HG02870 (cell line): ENCODE measurements around the gene CAMK1D.

Experiments
- ATAC-seq: cut with Tn5 transposase; IDR thresholded peaks from one replicate; pipeline ENCODE4 v1.9.1; 2021; ENCODE audit warnings: mild to moderate bottlenecking, moderate library complexity; ENCODE audit not compliant: unreplicated experiment

The CAMK1D gene

DNA sequence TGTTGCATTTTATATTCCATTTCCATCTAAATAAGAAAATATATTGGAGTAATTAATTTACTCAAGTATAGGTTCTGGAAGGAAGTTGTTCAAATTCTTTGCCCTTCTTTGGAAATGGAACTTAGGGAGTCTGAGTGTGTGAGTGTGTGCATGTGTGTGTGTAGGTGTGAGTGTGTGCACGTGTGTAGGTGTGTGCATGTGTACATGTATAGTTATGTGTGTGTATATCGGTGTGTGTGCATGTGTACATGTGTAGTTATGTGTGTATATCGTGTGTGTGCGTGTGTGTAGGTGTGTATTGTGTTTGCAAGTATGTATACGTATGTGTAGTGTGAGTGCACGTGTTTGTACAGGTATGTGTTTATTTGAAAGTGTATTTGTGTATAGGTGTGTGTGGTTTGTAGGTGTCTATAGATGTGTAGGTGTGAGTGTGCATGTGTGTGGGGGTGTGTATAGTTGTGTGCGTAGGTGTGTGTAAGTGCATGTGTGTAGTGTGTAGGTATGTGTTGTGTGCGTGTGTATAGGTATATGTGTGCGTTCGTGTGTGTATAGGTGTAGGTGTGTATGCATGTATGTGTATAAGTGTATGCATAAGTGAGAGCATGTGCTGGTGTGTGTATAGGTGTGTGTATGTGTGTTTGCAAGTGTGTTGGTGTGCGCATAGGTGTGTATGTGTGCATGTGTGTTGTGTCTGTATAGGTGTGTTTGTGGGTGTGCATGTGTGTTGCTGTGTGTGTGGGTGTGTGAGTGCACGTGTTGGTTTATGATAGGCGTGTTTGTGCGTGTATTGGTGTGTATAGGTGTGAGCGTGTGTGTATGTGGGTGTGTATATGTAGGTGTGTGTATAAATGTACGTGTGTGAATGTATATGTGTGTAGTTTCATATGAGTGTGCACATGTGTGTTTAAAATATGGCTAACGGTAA, 266.2 kb downstream of the CAMK1D start:
- ATAC-seq, result no peak

DNA sequence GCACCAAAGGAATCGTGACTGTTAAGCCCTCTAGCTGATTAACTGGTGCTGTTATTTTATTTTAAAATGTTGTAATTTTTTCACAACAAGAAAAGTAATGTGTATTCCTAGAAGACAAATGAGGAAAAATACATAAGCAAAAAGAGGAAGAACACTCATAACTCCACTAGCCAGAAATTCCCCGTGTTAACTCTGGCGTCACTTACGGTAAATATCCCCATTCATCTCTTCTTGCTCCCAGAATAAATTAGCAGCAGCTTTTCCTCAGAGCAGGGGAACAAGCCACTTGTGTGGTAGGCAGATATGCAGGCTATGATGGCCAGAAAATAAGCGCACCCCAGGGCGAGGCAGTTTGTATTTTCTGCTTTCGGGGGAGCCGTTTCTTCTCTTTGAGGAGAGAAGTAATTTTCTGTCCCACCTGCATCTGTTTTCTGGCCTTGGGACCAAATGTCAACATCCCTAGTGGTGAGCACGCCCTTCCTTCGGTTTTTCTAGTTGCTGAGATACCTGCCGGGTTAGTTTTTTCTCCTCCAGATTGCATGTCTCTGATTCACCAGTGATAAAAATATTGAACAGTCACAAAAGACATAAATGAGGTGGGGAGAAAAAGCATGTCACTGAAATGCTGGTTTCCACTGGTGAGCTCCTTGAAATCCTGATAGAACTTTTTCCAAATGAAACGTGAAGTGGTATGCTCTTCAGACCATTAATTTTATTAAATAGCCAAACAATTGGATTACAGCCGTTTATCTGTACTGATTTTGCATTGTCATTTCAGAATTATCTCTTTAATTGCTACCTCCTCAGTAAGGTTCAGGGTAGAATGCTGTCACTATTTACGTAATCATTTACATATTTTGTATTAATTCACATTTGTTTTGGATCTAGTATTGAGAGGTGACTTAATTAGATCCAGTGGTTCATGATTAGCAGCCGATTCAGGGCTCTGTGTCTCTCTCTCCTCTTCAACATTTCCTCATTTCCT, 268.1 kb downstream of the CAMK1D start:
- no peak for ATAC-seq

DNA sequence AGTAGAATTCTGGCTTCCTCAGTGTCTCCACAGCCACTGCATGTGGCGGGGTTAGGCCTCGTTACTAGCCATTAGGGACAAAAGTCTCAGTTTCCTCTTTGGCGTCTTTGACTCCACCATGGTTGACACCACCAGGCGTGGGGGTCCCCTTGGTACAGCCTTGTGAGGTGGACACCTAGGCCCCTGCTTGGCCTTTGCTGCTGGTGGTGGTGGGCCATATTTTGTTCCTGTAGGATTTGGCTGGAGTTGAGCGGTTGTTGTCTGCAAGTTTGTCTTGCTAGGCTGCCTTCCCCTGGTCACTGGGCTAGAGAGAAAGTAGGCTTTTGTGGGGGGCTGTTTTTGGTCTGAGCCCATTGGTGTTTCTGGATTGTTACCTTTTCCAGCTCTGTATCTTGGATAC, 272.7 kb downstream of the CAMK1D start:
- no peak for ATAC-seq

DNA sequence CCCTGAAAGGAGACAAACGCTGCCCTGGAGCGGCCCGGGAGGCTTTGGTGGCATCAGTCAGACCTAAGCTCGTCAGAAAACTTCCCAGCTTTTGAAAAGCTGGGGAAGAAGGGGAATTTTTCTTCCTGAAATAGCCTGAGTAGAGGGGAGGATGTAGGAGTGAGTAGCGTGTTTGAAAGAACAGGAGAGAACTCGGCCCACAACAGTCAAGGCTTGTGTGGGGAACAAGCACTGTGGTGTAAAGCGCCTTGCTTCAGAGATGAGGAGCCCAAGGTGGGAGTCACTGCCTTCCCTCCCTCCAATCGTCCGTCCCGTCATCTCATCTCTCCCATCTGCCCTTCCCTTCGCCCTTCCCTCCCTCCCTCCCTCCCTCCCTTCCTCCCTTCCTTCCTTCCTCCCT, 273.3 kb downstream of the CAMK1D start:
- no peak for ATAC-seq

DNA sequence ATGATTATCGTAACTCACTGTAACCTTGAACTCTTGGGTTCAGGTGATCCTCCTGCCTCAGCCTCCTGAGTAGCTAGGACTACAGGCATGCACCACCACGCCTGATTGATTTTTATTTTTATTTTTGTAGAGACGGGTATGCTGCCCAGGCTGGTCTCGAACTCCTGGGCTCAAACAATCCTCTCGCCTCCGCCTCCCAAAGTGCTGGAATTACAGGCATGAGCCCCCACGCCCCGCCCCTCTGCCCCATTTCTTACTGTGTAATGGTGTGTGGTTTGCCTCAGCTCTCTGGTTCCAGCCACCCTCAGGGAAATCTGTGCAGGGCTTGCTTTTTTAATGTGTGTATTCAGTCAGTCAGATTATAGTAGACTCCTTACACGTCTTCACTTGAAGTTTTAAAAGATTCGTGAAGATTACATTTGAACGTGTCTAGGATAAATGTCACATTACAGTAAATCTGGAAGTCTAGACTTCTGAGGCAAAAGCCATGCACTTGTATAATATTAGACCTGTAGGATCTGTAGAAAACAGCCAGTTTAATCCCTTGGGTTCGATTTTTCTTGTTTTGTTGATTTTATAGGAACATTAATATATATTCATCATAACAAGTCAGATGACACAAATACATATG, 276.2 kb downstream of the CAMK1D start:
- ATAC-seq, result no peak

DNA sequence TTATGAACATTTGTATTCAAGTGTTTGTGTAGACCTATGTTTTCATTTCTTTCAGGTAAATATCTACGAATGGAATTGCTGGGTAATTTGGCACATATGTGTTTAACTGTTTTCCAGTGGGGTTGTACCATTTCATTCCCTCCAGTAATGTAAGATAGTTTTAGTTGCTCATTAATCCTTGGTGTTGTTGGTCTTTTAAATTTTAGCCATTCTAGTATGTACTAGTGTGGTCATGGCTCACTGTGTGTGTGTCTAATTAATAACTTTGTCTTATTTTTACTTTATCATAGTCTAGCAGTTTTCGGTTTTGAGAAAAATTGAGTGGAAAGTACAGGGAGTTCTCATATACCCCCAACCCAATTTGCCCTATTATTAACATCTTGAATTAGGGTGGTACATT, 278.8 kb downstream of the CAMK1D start:
- no peak for ATAC-seq

DNA sequence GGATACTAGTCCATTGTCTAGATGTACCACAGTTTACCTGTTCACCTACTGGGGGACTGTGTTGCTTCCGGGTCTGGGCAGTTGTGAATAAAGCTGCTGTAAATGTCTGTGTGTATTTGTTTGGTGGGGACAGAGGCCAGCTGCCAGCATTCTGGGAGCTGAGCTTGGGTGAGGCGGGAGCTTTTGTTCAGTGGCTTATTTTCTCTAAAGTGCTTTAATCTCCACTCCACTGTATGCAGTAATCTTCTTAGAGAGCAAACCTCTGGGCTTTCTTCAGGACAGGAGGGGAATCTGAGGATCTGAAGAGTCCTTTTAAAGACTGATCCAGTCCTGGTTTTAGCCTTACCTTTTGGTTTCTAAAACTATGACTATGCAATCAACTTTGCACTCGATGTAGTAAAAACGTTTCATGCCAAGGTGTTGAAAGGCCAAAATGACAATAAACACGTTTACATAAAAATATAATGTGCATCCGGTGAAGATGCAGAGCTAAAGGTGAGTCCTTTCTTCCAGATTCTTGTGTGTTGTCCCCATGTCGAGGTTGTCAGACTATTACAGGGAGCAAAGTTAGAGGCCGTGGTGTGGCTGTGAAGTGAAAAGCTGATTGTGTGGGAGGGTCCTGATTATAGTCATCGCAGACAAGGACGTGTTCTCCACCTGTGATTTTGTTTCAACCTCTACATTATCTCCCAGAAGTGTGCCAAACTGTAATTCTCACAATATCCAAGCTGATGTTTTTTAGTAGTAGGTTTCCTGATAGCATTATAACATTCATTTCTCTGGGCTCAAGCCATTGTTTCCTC, 279.8 kb downstream of the CAMK1D start:
- ATAC-seq, result no peak

DNA sequence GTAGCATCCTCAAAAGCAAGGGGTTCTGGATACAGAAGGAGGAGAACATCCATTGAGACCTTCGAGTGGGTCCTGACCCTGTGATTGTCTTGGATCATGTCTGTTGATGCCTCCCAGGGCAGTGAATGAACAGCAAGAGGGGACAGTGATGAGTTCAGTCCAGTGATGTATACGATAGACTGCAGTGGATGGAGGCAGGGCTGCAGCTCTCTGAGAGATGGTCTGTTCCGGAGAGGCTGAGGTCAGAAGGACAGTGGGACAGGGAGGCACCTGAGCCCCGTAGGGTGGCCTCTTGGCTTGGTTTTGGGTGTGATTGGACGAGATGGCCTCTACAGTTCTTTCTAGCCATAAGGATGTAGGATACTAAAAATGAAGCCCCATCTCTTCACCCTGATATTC, 280.4 kb downstream of the CAMK1D start:
- ATAC-seq, result no peak

DNA sequence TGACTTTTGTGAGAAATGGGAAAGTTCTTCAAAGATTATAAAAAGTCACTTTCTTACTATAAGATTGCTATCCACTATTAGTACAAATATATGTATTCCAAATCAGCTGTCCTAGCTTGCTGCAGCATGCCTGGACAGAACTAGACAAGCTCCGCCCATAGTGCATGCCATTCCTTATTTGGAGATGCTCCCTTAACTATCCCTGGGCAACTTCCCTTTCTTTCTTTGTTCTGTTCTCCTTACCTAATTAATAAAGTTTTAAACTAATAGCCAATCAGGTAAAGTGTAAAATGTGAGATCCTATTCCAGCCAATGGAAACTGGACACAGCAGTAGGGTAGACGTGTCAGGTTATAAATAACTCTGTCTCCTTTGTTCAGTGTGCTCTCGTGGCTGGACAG, 281.9 kb downstream of the CAMK1D start:
- no peak for ATAC-seq

DNA sequence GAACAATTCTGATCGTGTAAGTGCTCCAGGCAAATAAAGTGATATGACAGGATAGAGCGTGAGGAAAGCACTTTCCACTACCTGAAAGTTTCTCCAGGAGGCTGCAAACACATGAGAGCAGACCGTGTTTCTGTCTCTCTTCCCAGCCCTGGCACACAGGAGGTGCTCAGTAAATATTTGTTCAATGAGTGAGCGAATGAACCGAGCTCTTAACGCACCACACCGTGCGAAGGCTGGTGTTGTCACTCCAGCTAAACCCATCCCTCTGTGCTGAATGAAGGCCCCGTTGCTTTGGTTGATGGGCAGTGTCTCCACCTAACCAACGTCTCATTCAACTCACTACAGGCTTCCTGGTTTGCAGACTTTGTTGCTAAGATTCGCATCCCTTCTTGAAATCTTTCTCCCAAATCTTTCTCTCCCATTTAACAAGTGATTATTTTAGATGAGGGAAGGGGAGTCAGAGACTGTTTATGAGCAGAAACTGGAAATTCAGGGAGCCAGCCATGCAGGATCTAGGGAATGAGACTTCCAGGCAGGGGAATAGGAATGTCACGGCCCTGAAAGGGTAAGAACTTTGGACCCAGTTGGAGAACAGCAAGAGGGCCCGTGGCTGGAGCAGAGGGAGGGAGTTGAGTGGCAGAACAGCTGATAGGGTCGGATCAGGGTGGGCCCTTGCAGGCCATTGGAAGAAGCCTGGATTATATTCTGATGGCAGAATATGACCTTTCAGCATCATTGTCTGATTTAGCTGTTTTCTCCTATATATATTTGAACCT, 282.6 kb downstream of the CAMK1D start:
- ATAC-seq, result no peak

DNA sequence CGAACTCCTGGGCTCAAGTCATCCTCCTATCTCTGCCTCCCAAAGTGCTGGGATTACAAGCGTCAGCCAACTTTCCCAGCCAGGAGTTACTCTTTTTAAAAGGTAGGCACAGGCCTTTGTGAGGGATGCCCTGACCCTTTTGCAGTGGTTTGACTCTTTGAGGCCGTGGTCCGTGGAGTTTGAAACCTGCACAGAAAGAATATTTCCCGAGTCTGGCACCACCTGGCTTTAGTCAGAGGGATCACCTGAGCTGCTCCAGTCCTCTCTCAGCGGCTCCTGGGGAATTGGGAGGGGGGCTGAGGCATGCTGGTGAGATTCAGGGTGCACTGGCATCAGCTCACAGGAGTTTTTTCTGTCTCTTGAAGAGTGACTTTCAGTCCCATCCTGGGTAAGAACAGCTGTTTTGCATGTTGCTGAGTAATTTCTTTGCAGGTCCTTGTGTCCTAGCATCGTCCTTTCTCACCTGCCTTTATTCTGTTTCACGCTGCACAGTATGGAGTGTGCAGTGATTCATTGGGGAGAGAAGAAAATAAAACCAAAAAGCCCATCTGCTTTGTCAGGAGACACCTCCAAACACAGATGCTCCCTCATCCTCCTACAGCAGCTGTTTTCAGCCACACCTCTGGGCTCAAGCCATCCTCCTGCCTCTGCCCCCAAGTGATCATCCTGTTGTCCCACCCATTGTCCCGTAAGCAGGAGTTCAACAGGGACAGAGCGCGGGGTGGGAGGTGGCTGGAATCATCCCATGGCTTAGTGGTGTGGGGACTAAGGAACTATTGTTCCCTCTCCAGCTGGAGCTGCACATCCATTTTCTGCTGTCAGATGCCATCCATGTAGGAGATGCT, 284.7 kb downstream of the CAMK1D start:
- ATAC-seq, result peak; percentile 50

DNA sequence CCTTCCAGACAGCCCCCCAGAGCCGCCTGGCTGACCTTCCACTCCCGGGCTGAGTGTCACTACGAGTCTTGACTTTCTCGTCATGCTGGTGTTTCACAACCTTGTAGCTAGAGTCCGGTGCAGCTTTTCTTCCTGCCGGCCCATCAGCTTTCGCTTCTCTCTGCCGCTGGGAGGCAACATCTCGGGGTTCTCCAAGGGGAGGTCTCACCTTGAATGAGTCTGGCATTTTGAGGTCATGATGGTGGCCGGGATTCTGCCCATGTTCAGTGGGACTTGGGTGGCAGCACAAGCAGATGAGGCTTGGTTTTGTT, 285.2 kb downstream of the CAMK1D start:
- ATAC-seq, result no peak

DNA sequence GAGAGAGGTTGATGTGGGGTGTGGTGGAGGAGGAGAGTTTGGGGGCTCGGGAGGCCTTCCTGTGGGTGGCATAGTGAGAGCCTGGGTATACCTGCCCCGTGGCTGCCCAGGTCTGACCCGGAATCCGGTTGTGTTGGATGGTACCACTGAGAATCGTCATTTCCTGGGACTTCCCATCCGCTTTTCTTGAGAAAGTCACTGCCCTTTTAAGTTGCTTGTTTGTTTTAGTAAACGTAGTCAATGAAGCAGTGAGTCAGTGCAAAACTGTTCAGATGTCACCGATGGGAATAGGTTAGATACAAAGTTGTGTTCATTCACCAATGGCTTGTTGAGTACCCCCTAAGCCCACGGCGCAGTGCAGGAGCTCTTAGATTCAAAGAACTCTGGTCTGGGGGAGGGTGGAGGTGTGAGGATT, 285.8 kb downstream of the CAMK1D start:
- ATAC-seq, result no peak

DNA sequence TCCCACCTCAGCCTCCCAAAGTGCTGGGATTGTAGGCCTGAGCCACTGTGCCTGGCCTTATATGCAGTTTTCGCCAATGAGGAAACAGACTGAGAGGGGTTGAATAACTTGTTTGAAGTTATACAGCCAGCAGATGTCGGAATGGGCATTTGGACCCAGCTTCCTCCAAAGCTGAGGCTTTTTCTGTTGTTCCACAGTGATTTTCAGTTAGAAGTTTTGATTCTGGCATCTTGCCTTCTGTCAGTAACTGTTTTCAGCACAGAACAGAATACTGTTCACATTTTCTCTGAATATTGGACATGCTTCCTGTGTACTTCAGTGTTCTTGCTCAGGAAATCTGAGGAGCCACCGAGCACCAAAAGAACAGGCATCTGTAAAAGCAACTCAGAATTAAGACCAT, 287.2 kb downstream of the CAMK1D start:
- no peak for ATAC-seq

DNA sequence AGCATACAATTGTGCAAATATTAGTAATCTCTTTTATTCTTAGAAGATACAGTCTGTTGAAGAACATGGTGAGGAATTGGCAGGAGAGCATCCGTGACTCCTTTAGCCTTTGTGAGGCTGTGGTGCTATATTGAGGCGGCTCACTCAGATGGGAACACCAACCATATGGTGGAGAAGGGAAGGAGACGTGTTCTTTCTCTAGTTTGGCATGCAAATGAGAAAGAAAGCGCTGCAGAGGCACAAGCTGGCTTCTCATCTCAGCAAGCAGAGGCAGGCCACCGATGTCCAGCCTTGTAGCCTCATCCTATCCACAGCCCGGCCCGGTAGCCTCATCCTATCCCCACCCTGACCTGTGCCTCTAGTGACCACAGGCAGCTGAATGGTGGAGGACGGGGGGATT, 288.3 kb downstream of the CAMK1D start:
- no peak for ATAC-seq

DNA sequence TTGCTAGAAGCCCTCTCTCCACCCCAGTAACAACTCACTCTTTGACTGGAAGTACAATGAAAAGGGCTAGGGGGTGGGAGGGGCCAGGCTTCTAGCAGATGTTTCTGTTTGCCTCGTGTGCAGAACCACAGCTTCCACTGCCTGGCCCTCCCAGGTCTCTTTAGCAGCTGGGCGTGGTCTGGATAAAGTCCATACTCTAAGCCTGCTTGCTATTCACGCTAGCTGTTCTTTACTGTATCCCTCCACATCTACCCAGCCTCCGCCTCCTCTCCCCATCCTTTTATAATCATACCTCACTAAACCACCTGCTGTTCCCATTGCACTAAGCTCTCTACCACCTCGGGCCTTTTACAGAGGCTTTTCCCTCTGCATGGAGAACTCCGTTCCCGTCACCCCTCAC, 288.8 kb downstream of the CAMK1D start:
- no peak for ATAC-seq

DNA sequence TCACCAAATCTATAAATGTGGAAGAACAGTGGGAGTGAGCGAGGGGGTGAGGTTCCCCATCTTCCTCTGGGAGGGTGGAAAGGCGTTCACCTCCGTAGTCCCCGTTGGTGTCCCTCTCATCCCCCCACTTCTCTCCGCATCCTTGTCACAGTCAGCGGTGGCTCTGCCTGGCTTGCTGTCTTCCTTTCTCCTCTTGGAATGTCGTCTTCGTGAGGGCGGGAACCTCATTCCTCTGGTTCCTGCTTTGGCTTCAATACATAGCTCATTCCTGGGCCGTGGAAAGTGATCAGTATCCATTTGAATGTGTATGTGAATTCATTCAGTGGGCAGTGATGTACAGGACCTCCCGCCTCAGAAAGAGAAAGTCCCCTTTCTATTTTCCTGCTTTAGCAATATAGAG, 289.4 kb downstream of the CAMK1D start:
- no peak for ATAC-seq

DNA sequence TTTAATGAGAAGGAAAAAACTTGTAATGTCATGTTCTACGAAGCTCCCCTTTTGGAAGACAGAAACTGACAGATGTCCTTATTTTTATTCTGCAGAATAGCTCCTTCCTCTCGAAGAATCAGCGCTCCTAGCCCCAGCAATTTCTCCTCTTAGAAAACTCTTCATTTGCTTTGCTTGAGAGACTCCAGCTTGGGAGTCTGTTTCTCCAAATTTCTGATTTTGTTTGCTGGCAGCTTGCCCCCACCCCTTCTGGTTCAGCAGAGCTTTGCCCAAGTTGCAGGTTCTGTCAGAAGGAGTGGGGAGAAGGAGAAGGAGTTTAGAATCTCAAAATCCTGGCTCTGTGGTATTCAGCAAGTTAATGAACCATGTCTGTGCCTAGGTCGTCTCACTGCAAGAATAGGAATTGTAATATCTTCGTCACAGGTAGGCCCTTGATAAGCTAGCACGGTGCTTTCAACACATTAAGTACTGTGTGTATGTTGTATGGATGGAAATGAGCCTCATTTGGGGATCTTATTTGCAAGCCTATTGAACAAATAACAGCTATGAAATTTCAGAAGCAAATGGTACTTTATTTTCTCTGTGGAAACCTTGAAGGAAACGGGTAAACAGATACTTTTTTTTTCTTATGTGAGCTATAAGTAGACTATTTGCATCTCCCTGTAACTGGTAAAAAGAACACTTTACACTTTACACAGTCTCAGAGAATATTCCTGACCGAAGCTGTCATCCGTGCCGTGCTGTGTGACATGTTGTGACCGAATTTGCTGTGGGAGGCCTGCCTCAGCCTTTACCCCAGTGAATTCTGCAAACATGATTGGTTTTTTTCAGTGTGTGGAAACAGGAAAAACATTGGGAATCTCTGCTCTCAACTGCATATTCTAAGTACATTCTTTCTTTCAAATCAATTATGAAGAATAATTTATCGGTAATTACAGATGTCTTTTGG, 290.9 kb downstream of the CAMK1D start:
- no peak for ATAC-seq
